WI38 (cell line): ENCODE data around the gene PSENEN.

ENCODE experiments used
- H3K4me3 ChIP-seq: 2 replicates; pipeline ENCODE4 v1.5.1; 2011; ENCODE audit warnings: low read depth, mild to moderate bottlenecking, control low read depth, low read length
- TF ChIP-seq, protein P1 (sequence below): IDR thresholded peaks from 2 replicates; pipeline ENCODE4 v1.5.1; 2012; ENCODE audit warnings: low read depth, mild to moderate bottlenecking, control low read depth, low read length

The PSENEN gene

DNA sequence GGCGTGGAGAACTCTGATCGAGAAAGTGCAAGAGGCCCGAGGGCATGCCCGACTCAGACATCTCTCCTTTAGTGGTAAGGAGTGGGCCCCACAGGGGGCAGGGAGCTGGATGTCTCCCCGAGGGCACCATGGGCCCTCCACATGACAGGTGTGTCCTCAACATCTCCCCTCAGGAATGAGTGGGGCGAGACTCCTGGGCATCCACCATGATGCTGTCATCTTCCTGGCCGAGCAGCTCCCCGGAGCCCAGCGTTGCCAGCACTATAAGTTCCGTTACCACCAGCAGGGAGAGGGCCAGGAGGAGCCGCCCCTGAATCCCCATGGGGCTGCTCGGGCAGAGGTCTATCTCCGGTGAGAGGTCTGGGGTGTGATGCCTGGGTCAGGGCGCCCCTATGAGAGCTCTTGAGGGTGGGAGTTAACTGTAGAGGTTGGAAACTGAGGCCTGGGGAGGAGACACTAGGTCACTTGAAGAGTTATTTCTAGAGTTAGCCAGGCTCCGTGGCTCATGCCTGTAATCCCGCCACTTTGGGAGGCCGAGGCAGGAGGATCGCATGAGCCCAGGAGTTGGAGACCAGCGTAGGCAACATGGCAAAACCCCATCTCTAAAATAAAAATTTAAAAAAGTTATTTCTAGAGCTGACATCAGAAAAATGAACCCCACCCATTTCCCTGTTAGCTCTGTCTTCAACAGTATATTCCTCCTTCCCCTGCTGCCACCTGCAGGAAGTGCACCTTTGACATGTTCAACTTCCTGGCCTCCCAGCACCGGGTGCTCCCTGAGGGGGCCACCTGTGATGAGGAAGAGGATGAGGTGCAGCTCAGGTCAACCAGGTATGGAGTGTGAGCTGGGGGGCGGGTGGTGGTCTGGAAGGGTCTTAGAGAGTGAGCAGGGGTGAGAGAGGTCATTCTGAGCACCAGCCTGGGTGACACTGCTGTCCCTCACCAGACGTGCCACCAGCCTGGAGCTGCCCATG is 8.3 kb upstream of the PSENEN start:
- TF ChIP-seq, protein P1, sequence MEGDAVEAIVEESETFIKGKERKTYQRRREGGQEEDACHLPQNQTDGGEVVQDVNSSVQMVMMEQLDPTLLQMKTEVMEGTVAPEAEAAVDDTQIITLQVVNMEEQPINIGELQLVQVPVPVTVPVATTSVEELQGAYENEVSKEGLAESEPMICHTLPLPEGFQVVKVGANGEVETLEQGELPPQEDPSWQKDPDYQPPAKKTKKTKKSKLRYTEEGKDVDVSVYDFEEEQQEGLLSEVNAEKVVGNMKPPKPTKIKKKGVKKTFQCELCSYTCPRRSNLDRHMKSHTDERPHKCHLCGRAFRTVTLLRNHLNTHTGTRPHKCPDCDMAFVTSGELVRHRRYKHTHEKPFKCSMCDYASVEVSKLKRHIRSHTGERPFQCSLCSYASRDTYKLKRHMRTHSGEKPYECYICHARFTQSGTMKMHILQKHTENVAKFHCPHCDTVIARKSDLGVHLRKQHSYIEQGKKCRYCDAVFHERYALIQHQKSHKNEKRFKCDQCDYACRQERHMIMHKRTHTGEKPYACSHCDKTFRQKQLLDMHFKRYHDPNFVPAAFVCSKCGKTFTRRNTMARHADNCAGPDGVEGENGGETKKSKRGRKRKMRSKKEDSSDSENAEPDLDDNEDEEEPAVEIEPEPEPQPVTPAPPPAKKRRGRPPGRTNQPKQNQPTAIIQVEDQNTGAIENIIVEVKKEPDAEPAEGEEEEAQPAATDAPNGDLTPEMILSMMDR, result no peak
- H3K4me3 ChIP-seq, result no peak overlapping the region

DNA sequence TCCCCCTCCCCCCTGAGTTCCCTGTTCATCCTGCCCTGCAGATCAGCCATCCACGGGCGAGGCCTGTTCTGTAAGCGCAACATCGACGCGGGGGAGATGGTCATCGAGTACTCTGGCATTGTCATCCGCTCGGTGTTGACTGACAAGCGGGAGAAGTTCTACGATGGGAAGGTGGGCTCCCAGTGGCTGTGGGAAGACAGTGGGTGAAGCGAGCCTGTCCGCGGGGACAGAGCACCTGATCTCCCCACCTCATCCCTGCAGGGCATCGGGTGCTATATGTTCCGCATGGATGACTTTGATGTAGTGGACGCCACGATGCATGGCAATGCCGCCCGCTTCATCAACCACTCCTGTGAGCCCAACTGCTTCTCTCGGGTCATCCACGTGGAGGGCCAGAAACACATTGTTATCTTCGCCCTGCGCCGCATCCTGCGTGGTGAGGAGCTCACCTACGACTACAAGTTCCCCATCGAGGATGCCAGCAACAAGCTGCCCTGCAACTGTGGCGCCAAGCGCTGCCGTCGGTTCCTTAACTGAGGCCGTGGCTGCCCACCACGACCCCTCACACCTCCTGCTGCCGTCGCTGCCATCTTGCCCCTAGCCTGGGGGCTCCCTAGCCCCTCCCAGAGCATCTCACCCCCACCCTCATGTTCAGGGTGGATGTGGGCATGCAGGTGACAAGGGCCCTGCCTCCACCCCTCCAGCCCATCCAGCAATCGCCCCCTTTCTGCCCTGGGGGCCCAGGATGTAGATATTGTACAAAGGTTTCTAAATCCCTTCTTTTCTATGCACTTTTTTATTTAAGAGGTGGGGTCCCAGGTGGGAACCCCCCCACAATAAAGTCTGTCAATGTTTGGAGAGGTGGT is 7.2 kb upstream of the PSENEN start:
- H3K4me3 ChIP-seq, result no peak overlapping the region
- TF ChIP-seq, protein P1, result no peak

DNA sequence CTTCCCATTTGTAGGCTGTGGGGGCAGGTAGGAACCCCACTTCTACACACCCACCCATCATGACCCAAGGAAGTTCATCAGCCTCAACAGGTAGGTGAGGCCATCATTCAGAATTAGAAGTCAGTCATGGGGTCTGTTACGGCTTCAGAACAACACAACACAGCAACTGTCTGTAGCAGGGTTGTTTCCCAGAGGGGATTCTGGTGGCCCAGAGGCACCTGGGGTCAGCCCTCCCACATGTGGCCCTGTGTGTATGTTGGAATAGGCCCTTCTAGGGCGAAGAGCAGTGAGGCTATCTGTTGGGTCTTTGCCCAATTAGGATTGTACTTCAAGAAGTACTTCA is 6.6 kb upstream of the PSENEN start:
- TF ChIP-seq, protein P1, result no peak
- H3K4me3 ChIP-seq, result no peak overlapping the region

DNA sequence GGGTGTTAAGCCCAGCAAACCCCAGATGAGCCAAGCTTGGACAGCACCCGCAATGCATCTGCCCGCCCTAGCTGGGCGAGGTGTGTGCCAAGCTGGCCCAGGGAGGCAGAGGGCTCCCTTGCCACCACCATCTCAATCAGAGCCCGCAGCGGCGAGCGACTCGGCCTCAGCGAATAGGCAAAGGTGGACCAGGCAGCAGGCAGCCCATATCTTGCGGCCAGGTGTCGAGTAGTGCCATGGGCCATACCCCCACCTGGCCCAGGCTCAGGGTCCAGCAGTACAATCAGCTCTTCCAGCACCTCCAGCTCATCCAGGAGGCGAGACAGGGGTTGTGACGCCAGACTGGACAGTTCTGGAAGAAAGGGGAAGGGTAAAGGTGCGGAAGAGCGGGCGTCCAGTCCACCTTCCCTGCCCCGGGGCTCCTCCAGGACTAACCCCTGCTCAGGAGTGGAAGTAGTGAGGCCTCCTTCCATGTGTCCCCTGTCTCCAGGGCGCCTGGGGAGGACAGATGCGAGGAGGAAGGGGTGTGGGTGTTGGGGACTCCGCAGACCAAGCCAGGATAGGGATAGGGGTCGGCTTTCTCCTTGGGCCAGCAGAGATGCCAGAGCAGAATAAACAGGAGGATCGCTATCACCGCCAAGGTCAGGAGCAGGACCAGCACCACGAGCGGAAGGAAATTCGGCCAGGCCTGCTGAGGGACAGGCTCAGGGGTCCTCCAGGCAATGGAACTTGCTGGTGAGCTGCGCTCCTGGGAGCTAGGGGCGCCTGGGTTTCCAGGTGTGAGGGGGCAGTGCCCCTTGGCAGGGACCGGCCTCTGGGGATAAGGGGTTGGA is 6.0 kb upstream of the PSENEN start:
- TF ChIP-seq, protein P1, result no peak
- H3K4me3 ChIP-seq, result peak overlapping the region; percentile 64

DNA sequence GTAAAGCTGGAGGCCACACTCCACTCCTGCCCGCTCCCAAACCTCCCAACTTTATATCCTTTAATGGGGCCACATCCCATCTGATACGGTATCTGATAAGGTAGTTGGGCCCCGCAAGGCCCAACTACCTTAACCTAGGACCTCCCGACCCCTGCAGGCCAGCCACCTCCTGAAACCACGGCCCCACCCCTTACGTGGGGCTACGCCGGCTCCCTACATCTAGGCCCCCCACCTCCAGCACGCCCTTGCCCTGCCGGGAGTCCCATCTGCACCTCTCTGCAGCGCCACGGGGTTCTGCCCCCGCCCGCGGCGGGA is 5.4 kb upstream of the PSENEN start:
- H3K4me3 ChIP-seq, result peak overlapping the region; percentile 64
- TF ChIP-seq, protein P1, result no peak

DNA sequence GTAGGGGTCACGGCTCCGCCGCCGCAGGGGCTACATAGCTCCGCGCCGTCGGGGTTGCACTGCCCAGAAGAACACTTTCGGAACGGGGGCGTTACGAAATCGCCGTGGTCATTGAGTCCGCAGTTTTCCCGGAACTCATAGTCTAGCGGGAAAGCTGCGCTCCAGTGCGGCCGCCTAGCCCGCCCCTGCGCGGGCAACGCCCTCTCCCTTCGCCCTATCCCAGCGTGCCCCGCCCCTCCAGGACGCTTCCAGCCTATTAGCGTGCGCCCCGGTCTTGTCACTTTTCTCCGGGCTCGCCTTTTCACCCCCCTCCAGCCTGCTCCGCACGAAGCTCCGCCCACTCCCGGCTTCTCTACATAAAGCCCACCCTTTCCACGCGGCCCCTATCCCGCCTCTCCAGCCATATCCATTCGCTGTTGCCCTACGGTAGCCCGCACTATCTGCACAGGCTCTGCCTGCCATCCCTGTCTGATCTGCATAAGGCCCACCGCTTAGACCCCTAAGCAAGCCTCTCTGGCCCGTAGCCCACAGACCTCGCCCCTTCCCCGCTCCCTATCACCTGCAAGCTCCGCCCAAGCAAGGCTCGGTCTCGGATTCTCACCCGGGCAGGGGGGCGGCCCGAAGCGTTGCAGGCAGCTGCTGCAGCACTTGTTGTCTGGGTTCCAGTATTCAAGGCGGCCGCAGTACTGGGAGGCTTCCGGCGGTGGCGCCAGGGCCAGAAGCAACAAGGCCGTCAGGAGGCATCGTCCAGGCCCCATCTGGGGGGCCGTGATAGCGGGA is 4.8 kb upstream of the PSENEN start:
- TF ChIP-seq, protein P1, result peak; percentile 23; the same call in 1 of the 2 replicates
- peak overlapping the region; percentile 64 for H3K4me3 ChIP-seq
